Epithelial cell of prostate (primary cell): ENCODE data around the gene EFHD1.

Experiments
- DNase-seq: peaks from one replicate; pipeline ENCODE4 v3.0.0-alpha.2; 2011; ENCODE audit warnings: low read depth, low spot score
- H3K27ac ChIP-seq: fragments of 450-650 bp; 2 replicates; pipeline ENCODE4 v1.5.1; 2017; ENCODE audit warnings: mild to moderate bottlenecking

Gene EFHD1, protein sequence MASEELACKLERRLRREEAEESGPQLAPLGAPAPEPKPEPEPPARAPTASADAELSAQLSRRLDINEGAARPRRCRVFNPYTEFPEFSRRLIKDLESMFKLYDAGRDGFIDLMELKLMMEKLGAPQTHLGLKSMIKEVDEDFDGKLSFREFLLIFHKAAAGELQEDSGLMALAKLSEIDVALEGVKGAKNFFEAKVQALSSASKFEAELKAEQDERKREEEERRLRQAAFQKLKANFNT

GRCh38 chr2:232633413-232634205 is at the start of gene EFHD1:
Gene EFHD1, plus strand, starts transcription at chr2:232633604. Its CDS starts 101 bp downstream, at chr2:232633705.
- no peak for DNase-seq

DNA sequence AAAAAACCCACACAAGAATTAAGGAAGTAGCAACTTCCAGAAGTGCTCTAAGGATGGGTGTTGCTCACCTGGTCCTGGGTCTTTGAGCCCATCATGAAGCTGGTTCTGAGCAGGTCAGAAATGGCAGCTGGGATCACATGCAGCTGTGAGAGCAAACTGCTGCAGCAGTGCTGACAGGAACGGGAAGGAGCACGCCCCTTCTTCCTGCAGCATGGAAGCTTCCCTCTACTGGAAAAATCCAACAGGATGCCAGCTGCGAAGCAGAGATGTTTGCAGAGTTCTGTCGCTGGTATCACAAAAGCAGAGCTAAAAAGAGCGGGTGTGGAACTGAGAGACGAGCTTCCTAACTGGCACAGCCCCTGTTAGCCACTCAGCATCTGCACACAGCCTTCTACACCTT is 49.2 kb upstream of the EFHD1 start:
- no peak overlapping the region for H3K27ac ChIP-seq
- DNase-seq: no peak

More at GRCh38 chr2:232633413-232634205, at the start of gene EFHD1:
- no peak within 1 kb of the TSS for H3K27ac ChIP-seq

GRCh38 chr2:232586943-232587505 is 46.4 kb upstream of the EFHD1 start:
- no peak for DNase-seq
- H3K27ac ChIP-seq: no peak overlapping the region

- no peak overlapping the region for H3K27ac ChIP-seq
- no peak for DNase-seq
Observed at GRCh38 chr2:232587512-232587911, 45.9 kb upstream of the EFHD1 start.

GRCh38 chr2:232588031-232588430 is 45.4 kb upstream of the EFHD1 start:
- H3K27ac ChIP-seq: no peak overlapping the region
- DNase-seq: no peak

GRCh38 chr2:232588680-232589585 is 44.5 kb upstream of the EFHD1 start:
- peak overlapping the region; percentile 47 for H3K27ac ChIP-seq
- DNase-seq: peak; percentile 34

DNA sequence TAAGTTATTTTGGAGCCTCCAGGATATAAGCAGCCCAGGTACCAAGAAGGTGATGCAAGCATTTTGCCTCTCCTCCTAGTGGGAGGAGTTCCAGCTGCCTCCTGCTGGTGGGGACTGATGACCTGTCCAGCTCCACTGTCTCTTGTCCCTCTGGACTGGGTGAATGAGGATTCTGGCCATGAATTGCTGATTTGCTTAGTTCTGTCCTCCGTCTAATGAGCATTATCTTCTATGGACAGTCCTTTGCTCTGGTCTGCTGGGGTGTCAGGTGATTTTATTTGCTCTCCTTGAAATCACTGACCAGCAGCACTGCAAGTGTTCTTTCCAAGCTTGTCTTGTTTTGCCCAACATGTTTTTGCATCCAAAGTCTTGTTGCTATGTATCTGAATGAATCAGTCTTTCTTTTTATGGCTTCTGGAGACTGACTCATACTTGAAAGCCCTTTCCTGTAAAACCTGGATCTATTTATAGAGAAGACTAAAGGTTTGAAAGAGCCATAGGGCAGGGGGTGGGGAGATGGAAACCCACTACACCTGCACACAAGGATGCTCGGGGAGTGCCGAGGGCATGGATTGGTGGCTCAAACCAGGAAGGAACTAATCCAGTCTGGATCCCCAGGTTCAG is 40.5 kb upstream of the EFHD1 start:
- DNase-seq: peak; percentile 91
- H3K27ac ChIP-seq: peak overlapping the region; percentile 74

GRCh38 chr2:232593982-232594381 is 39.4 kb upstream of the EFHD1 start:
- no peak overlapping the region for H3K27ac ChIP-seq
- no peak for DNase-seq

- H3K27ac ChIP-seq: no peak overlapping the region
- DNase-seq: no peak
Observed at GRCh38 chr2:232597362-232598079, 35.9 kb upstream of the EFHD1 start.

GRCh38 chr2:232598293-232598692 is 35.1 kb upstream of the EFHD1 start:
- no peak overlapping the region for H3K27ac ChIP-seq
- no peak for DNase-seq

GRCh38 chr2:232600053-232600773 is 33.2 kb upstream of the EFHD1 start:
- H3K27ac ChIP-seq: no peak overlapping the region
- DNase-seq: no peak

DNA sequence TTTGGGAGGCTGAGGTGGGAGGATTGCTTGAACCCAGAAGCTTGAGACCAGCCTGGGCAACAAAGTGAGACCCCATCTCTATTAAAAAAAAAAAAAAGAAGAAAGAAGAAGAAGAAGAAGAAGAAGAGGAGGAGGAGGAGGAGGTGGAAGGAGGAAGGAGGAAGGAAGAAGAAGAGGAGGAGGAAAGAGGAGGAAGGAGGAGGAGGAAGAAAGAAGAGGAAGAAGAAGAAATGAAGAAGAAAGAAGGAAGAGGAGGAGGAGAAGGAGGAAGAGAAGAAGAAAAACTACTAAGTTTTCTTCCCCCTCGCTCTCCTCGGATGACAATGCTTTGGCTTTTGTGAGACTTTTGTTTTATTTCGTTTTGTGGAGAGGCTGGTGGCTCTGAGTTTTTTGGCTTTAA is 30.1 kb upstream of the EFHD1 start:
- DNase-seq: no peak
- H3K27ac ChIP-seq: no peak overlapping the region

- H3K27ac ChIP-seq: no peak overlapping the region
- DNase-seq: no peak
Observed at GRCh38 chr2:232604535-232604934, 28.9 kb upstream of the EFHD1 start.

GRCh38 chr2:232607011-232607410 is 26.4 kb upstream of the EFHD1 start:
- no peak overlapping the region for H3K27ac ChIP-seq
- no peak for DNase-seq

DNA sequence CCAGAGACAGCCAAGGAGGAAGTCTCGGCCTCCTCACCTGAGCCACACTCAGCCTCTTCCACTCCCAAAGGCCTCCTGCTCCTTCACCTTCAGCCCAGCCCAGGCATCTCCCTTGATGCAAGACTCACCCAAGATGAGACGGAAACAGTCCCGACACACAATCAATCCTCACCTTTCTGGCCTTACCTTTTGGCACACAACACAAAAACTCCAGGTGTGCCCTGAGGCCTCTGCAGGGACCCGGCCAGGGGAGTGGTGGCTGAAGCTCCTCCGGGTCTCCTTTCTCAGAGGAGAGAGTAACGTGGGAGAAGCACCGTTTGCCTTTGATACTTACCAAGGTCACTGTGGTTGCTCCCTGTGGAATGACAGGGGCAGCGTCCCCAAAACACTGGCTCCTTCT is 23.8 kb upstream of the EFHD1 start:
- no peak for DNase-seq
- H3K27ac ChIP-seq: no peak overlapping the region

GRCh38 chr2:232610081-232610480 is 23.3 kb upstream of the EFHD1 start:
- H3K27ac ChIP-seq: no peak overlapping the region
- DNase-seq: no peak

GRCh38 chr2:232611061-232611460 is 22.3 kb upstream of the EFHD1 start:
- no peak for DNase-seq
- H3K27ac ChIP-seq: no peak overlapping the region

- H3K27ac ChIP-seq: no peak overlapping the region
- DNase-seq: peak; percentile 20
Observed at GRCh38 chr2:232611559-232612218, 21.7 kb upstream of the EFHD1 start.
